Measurements from ENCODE around the gene MEPCE. TPM values are rescaled to one million over a fixed set of nuclear protein-coding genes. Genes with fewer than 3 reads are reported as not detected.

MEPCE gene
- polyA plus RNA-seq, 1 donor (not counting 4 experiments of a cell fraction or from before 2014, with no cell fraction given): 10.6 TPM

DNA sequence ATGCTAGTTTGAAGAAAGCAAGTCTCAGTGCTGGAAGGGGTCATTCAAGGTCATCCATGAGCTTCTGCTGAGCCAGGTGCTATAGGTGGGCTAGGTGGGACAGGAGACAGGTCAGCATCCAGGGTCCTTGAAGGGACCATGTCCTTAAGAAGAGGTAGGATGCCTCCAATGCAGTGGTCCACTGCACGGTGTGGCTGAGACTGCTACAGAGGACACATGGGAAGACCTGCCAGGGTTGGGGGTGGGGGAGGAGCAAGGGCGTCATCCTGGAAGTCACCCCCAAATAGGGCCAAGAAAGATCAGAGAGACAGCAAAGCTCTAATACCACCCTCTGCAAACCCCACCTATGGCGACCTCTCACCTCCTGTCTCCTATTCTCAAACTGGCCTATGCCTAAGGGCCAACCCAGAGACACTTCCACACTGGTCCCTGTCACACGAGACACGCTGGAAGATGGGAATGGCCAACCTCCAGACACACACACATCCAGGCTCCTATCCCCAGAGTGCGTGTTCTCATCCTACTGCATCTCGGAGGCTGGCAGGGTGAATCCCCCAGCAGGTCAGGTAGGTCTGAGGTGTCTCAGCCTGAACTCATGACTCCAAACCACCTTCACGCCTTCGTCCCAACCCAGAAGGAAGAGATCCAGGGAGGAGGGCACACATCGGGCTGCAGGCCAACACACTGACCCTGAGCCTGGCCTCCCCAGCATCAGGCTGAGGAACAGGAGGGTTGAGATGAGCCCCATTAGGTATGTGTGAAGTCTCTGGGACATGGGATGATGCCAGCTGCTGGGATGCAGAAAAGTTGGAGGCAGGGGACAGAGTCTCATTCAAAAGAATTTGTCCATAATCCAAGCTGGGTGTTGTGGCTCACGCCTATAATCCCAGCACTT, 12.3 kb downstream of the MEPCE start:
- Histone ChIP-seq H3K4me3 (ENCODE audit: control insufficient read depth in 2 of 3, extremely low read depth in 1 of 3, insufficient read depth in 2 of 3, low read depth in 1 of 3, low read length in 3 of 3) (no peak overlapping the region), H2AFZ (ENCODE audit: control insufficient read depth, low read length) (no peak overlapping the region), H3K4me1 (ENCODE audit: control insufficient read depth, extremely low read depth, insufficient read depth, low read length) (peaks cover 3% of the 10 kb centered on the region), H3K9ac (ENCODE audit: control insufficient read depth, extremely low read depth, insufficient read depth, low read length) (no peak overlapping the region), H3K36me3 (ENCODE audit: control insufficient read depth in 2 of 2, extremely low read depth in 1 of 2, insufficient read depth in 2 of 2, low read length in 2 of 2) (no peaks in the 10 kb centered on the region), H3K4me2 (ENCODE audit: control insufficient read depth, extremely low read depth, insufficient read depth, low read depth, low read length) (no peak overlapping the region), H3K9me3 (ENCODE audit: control insufficient read depth, low read depth, low read length) (no peaks in the 10 kb centered on the region), H4K20me1 (ENCODE audit: control insufficient read depth, extremely low read depth, insufficient read depth, low read length) (no peaks in the 10 kb centered on the region), H3K27ac (ENCODE audit: control insufficient read depth, insufficient read depth, low read length) (no peak overlapping the region), H3K27me3 (ENCODE audit: control insufficient read depth, extremely low read depth, insufficient read depth, low read length) (no peaks in the 10 kb centered on the region), H3K9me1 (ENCODE audit: control insufficient read depth, extremely low read depth, insufficient read depth, low read length) (no peaks in the 10 kb centered on the region), H3K79me2 (ENCODE audit: control insufficient read depth, insufficient read depth, low read length) (no peaks in the 10 kb centered on the region)
- TF ChIP-seq EZH2 (IDR thresholded peaks at IDR 0.05; ENCODE audit: low read length): no peak
- TF ChIP-seq, protein P1, sequence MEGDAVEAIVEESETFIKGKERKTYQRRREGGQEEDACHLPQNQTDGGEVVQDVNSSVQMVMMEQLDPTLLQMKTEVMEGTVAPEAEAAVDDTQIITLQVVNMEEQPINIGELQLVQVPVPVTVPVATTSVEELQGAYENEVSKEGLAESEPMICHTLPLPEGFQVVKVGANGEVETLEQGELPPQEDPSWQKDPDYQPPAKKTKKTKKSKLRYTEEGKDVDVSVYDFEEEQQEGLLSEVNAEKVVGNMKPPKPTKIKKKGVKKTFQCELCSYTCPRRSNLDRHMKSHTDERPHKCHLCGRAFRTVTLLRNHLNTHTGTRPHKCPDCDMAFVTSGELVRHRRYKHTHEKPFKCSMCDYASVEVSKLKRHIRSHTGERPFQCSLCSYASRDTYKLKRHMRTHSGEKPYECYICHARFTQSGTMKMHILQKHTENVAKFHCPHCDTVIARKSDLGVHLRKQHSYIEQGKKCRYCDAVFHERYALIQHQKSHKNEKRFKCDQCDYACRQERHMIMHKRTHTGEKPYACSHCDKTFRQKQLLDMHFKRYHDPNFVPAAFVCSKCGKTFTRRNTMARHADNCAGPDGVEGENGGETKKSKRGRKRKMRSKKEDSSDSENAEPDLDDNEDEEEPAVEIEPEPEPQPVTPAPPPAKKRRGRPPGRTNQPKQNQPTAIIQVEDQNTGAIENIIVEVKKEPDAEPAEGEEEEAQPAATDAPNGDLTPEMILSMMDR (optimal IDR thresholded peaks at IDR 0.05 in 1 of 3, IDR thresholded peaks at IDR 0.05 in 1 of 3, conservative IDR thresholded peaks at IDR 0.05 in 1 of 3; ENCODE audit: extremely low read depth in 1 of 3, insufficient read depth in 2 of 3, low read length in 3 of 3): no peak
- dilution Hi-C loops (cut with MboI; ENCODE audit: extremely low pct_ligation_motif_present, low sequenced_read_pairs): no loop called here
- DNase-seq (ENCODE audit: low read depth, low spot score): no peak
- no peak for FAIRE-seq

DNA sequence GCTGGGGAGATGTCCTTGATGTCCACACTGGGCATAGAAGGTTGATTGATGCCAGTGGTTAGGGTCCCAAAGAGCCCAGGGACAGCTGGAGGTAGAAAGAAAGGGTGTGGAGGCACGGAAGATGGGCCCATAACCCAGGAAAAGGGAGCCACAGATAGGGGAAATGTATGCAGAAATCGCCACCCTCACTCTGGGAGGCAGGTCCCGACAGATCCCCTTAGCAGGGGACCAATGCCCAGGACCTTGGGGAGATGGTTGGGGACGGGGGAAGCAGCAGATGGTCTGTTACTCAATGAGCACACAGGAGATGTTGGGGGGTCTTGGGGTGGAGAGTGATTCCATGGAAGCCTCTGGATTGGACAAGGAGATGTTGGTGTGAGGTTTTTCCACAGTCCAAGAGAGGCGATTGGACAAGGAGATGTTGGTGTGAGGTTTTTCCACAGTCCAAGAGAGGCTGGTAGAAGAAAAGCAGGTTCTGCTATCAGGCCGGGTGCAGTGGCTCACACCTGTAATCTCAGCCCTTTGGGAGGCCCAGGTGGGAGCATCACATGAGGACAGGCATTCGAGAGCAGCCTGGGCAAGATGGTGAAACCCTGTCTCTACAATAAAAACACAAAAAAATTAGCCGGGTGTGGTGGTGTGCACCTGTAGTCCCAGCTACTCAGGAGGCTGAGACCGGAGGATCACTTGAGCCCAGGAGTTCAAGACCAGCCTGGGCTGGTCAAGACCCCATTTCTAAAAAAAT, 13.6 kb downstream of the MEPCE start:
- Histone ChIP-seq H3K4me3 (ENCODE audit: control insufficient read depth in 2 of 3, extremely low read depth in 1 of 3, insufficient read depth in 2 of 3, low read depth in 1 of 3, low read length in 3 of 3) (no peak overlapping the region), H4K20me1 (ENCODE audit: control insufficient read depth, extremely low read depth, insufficient read depth, low read length) (no peaks in the 10 kb centered on the region), H3K27me3 (ENCODE audit: control insufficient read depth, extremely low read depth, insufficient read depth, low read length) (no peaks in the 10 kb centered on the region), H3K4me2 (ENCODE audit: control insufficient read depth, extremely low read depth, insufficient read depth, low read depth, low read length) (no peak overlapping the region), H2AFZ (ENCODE audit: control insufficient read depth, low read length) (no peak overlapping the region), H3K79me2 (ENCODE audit: control insufficient read depth, insufficient read depth, low read length) (no peaks in the 10 kb centered on the region), H3K4me1 (ENCODE audit: control insufficient read depth, extremely low read depth, insufficient read depth, low read length) (peaks cover 3% of the 10 kb centered on the region), H3K9me1 (ENCODE audit: control insufficient read depth, extremely low read depth, insufficient read depth, low read length) (no peaks in the 10 kb centered on the region), H3K36me3 (ENCODE audit: control insufficient read depth in 2 of 2, extremely low read depth in 1 of 2, insufficient read depth in 2 of 2, low read length in 2 of 2) (no peaks in the 10 kb centered on the region), H3K27ac (ENCODE audit: control insufficient read depth, insufficient read depth, low read length) (no peak overlapping the region), H3K9me3 (ENCODE audit: control insufficient read depth, low read depth, low read length) (no peaks in the 10 kb centered on the region), H3K9ac (ENCODE audit: control insufficient read depth, extremely low read depth, insufficient read depth, low read length) (no peak overlapping the region)
- FAIRE-seq (no peak), DNase-seq (ENCODE audit: low read depth, low spot score) (no peak)
- TF ChIP-seq, protein P1 (optimal IDR thresholded peaks at IDR 0.05 in 1 of 3, IDR thresholded peaks at IDR 0.05 in 1 of 3, conservative IDR thresholded peaks at IDR 0.05 in 1 of 3; ENCODE audit: extremely low read depth in 1 of 3, insufficient read depth in 2 of 3, low read length in 3 of 3): no peak
- TF ChIP-seq EZH2 (IDR thresholded peaks at IDR 0.05; ENCODE audit: low read length): no peak
- dilution Hi-C loops (cut with MboI; ENCODE audit: extremely low pct_ligation_motif_present, low sequenced_read_pairs): no loop called here
